ENCODE results near the gene LIN7B. TPM values are rescaled to one million over a fixed set of nuclear protein-coding genes. Genes with fewer than 3 reads are reported as not detected.

Gene LIN7B
- total and polyA plus RNA-seq, 2 of the 8 experiments (the other 6 are each of a cell fraction or from before 2014, with no cell fraction given), result 4.1 to 4.2 TPM

- TF ChIP-seq HDAC6 (IDR thresholded peaks at IDR 0.05; ENCODE audit: low read depth, low read length) (no peak), SIX5 (IDR thresholded peaks at IDR 0.05; ENCODE audit: low read depth, low read length) (no peak)
- TF ChIP-seq, protein P1, sequence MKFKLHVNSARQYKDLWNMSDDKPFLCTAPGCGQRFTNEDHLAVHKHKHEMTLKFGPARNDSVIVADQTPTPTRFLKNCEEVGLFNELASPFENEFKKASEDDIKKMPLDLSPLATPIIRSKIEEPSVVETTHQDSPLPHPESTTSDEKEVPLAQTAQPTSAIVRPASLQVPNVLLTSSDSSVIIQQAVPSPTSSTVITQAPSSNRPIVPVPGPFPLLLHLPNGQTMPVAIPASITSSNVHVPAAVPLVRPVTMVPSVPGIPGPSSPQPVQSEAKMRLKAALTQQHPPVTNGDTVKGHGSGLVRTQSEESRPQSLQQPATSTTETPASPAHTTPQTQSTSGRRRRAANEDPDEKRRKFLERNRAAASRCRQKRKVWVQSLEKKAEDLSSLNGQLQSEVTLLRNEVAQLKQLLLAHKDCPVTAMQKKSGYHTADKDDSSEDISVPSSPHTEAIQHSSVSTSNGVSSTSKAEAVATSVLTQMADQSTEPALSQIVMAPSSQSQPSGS (IDR thresholded peaks at IDR 0.05; ENCODE audit: low read length), result no peak
- TF ChIP-seq, protein P2, sequence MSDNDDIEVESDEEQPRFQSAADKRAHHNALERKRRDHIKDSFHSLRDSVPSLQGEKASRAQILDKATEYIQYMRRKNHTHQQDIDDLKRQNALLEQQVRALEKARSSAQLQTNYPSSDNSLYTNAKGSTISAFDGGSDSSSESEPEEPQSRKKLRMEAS (IDR thresholded peaks at IDR 0.05), result no peak
Observed at GRCh38 chr19:49136771-49137171, 22.6 kb downstream of the LIN7B start (continued).
